Fibroblast of villous mesenchyme (primary cell): Measurements from ENCODE around the gene ADAMTS2. TPM values are rescaled to one million over a fixed set of nuclear protein-coding genes. Genes with fewer than 3 reads are reported as not detected.
"Not testable (repeated sequence)": the region's sequence is repeated elsewhere in the genome, so short reads cannot be mapped to it uniquely, and the experiment has no call there.

ENCODE experiments used
- DNase-seq: peaks from one replicate; pipeline ENCODE4 v3.0.0-alpha.2; 2010; ENCODE audit warnings: low read depth
- H3K4me3 ChIP-seq: 2 replicates; pipeline ENCODE4 v1.5.1; 2011; ENCODE audit warnings: low read depth, mild to moderate bottlenecking, low read length
- CTCF ChIP-seq: IDR thresholded peaks from 2 replicates; pipeline ENCODE4 v1.5.1; 2012; ENCODE audit warnings: low read depth, mild to moderate bottlenecking, low read length; ENCODE audit not compliant: insufficient read depth
- total RNA-seq: library from RNA; depleted of rRNA; stranded (reverse); fragments of >200 nt; gene quantifications from 2 replicates; pipeline ENCODE4 v1.2.3, GENCODE V29; 2012

Gene ADAMTS2
- total RNA-seq, 1 donor = 30.2 TPM

- TF ChIP-seq CTCF = no peak
- H3K4me3 ChIP-seq = no peak overlapping the region
- DNase-seq = no peak
Measured at GRCh38 chr5:179111267-179112207, 233.7 kb downstream of the ADAMTS2 start.

- H3K4me3 ChIP-seq = no peak overlapping the region
- no peak for DNase-seq
- no peak for TF ChIP-seq CTCF
Measured at GRCh38 chr5:179110528-179110927, 234.7 kb downstream of the ADAMTS2 start.

- H3K4me3 ChIP-seq, DNase-seq: not testable (repeated sequence)
Measured at GRCh38 chr5:179101282-179101681, 244.0 kb downstream of the ADAMTS2 start.

GRCh38 chr5:179089502-179089901 is 255.8 kb downstream of the ADAMTS2 start:
- no peak for TF ChIP-seq CTCF
- DNase-seq = no peak
- no peak overlapping the region for H3K4me3 ChIP-seq

- DNase-seq = no peak
- no peak overlapping the region for H3K4me3 ChIP-seq
- no peak for TF ChIP-seq CTCF
Measured at GRCh38 chr5:179080724-179081123, 264.5 kb downstream of the ADAMTS2 start.

- TF ChIP-seq CTCF = no peak
- DNase-seq = no peak
Measured at GRCh38 chr5:179079165-179079987, 265.9 kb downstream of the ADAMTS2 start.

GRCh38 chr5:179065703-179066102 is 279.6 kb downstream of the ADAMTS2 start:
- no peak for TF ChIP-seq CTCF

More at GRCh38 chr5:179079165-179079987, 265.9 kb downstream of the ADAMTS2 start:
- H3K4me3 ChIP-seq = no peak overlapping the region

More at GRCh38 chr5:179065703-179066102, 279.6 kb downstream of the ADAMTS2 start:
- no peak for DNase-seq
- H3K4me3 ChIP-seq = no peak overlapping the region
